Fibroblast of gingiva (primary cell): ENCODE measurements around the gene LYRM4.

Experiments used
- DNase-seq: peaks from one replicate; pipeline ENCODE4 v3.0.0-alpha.2; 2011; ENCODE audit warnings: low read depth

LYRM4 gene

GRCh38 chr6:5146398-5146797, 114.4 kb downstream of the LYRM4 start:
- DNase-seq: no peak

- peak; percentile 66 for DNase-seq
Observed at GRCh38 chr6:5143634-5144311, 117.0 kb downstream of the LYRM4 start.

GRCh38 chr6:5142915-5143314, 117.8 kb downstream of the LYRM4 start:
- no peak for DNase-seq

GRCh38 chr6:5142131-5142530, 118.6 kb downstream of the LYRM4 start:
- no peak for DNase-seq

GRCh38 chr6:5141046-5141445, 119.7 kb downstream of the LYRM4 start:
- no peak for DNase-seq

- DNase-seq: no peak
Observed at GRCh38 chr6:5139828-5140771, 120.7 kb downstream of the LYRM4 start.

GRCh38 chr6:5138995-5139827, 121.5 kb downstream of the LYRM4 start:
- no peak for DNase-seq

- no peak for DNase-seq
Observed at GRCh38 chr6:5136851-5137250, 123.9 kb downstream of the LYRM4 start.

GRCh38 chr6:5135788-5136376, 124.9 kb downstream of the LYRM4 start:
- DNase-seq: peak; percentile 38

- DNase-seq: no peak
Observed at GRCh38 chr6:5133943-5134342, 126.8 kb downstream of the LYRM4 start.

GRCh38 chr6:5132731-5133130, 128.0 kb downstream of the LYRM4 start:
- DNase-seq: peak; percentile 90

GRCh38 chr6:5130135-5130866, 130.4 kb downstream of the LYRM4 start:
- no peak for DNase-seq

- DNase-seq: no peak
Observed at GRCh38 chr6:5128351-5128750, 132.4 kb downstream of the LYRM4 start.

GRCh38 chr6:5127106-5127687, 133.6 kb downstream of the LYRM4 start:
- no peak for DNase-seq

GRCh38 chr6:5126214-5126613, 134.5 kb downstream of the LYRM4 start:
- DNase-seq: peak; percentile 11

GRCh38 chr6:5125152-5126006, 135.4 kb downstream of the LYRM4 start:
- DNase-seq: peak; percentile 18

- DNase-seq: no peak
Observed at GRCh38 chr6:5124526-5124925, 136.2 kb downstream of the LYRM4 start.

- DNase-seq: no peak
Observed at GRCh38 chr6:5123296-5124143, 137.2 kb downstream of the LYRM4 start.
